T follicular helper cell (primary cell): ENCODE measurements around the gene MYH9.

Experiments
- DNase-seq: peaks from one replicate; pipeline ENCODE4 v3.0.0-alpha.2; 2020; ENCODE audit warnings: low read depth

The MYH9 gene

DNA sequence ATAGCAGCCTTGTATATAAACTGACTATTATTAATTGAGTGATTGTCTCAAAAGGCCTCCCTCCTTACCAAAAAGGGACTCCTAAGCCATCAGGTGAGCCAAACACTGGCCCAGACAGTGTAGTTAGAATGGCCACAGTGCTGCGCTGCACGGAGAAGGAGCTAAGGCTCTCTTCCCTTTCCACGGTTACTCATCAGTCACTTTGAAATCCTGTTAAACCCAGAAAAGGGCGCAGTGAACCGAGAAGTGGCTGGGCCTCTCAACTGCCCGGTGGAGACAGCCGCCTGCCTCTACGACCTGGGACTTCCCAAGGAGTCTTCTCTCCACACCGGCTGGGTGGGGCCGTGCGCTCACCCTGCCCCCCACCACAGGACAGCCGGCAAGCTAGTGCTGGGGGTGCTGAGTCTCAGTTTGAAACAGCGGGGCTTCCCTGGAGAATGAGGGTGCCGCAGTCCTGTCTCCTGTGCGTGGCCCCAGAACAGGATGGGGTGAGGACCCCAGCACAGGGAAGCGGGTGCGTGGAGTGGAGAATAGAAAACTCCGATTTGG lies 1.3 kb downstream of the MYH9 start:
- DNase-seq, result no peak

DNA sequence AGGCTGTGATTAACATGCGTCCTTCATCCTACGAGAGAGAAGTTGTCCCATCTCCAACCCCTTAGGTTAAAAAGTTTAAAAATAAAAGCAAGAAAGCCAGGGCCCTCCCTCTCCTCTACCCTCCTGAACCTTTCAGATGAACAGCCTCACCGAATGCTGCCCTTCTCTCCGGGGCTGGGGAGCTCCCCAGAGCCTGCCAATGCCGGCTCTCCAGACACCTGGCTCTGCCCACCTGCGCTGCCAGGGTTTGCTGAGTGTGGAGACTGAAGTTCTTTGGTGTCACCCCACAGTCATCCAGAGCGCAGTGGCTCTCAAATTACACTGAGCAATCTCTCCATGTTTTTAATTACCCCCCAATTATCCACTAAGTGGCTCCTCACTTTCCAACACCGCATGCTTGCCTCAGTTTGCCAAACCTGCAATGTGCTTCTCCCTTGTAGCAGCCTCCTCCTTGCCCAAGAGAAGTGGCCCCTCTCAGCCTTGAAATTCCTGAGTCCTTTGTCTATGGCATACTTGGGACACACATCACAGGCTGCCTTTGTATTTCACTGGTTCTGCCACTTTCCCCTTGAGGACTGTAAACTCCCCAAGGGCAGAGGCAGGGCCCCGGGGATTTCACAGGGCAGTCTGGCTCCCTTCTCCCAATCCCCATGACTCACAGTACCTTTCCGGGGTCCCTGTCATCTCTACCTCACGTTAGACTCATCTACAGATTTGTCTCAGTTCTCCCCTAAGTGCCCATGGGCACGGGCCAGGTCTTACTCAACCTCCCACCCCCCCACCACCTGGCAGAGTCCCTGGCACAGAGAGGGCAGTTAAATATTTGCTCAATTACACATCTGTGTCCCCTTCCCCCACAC lies 2.0 kb downstream of the MYH9 start:
- peak; percentile 52 for DNase-seq

DNA sequence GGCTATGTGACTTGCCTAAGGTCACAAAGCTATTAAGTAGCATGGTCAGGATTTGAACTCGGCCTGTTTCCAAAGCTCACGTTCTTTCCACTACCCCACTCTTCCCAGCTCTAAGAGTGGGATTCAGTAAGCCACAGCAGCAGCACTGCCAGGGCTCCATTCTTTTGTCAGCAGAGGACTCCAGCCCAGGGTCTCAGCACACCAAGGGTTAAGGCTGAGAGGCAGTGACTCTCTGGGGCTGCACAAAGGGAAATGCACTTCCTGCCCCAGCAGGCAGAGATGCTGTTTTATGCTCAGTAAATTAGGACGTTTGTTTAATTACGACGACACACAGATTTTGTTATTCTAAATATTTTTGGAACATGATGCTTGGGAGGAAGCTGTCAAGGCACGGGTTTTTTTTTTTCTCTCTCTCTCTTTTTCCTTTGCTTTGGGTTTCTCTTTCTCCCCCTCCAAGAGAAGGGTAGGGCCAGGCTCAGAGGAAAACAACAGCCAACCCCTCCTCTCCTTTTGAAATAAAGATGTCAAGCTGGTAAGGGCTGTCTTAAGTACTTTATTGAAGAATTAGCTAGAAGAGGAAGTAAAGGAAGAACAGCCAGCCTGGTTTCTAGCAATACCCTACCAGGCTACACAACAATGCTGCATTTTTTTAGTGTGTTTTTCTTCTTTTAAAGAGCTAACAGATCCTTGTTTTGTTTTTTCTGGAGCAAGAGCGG lies 2.8 kb downstream of the MYH9 start:
- peak; percentile 51 for DNase-seq

DNA sequence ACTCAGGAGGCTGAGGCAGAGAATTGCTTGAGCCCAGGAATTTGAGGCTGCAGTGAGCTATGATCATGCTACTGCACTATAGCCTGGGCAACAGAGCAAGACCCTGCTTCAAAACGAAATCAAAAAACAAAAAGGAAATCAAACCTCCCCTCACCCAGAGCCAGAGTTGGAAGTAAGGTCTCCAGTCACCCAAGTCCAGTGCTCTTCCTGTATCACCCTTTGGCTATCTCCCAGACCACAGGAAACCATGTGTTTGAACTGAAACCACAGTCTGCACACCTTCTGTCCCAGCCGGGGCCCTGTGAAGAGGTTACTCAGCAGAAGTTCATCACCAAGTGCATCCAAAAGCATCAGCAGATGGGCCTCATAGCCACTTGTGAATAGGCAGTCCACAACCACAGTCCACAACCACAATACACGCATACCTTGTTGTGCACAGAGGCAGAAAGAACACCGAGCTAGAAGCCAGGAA lies 4.6 kb downstream of the MYH9 start:
- DNase-seq, result no peak

DNA sequence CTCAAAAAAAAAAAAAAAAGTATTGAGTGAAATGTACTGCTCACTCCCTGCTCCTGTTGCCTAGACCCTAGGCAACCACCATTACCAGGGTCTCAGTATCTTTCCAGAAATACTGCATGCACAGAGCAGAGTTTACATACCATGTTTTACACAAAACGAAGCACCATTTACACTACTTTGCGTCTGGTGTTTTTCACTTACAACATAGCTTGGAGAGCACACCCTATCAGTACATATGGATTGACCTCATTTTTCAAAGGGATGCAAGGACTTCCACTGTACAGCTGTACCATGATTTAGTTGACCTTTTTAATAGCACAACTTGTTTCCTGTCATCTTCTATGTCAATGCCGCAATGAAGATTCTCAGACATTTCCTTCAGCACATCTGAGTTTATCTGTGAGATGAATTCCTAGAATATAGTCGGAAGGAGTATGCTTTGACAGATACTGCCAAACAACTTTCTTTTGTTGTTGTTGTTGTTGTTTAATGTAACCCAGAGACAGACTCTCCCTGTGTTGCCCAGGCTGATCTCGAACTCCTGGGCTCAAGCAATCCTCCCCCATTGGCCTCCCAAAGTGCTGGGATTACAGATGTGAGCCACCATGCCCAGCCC lies 6.1 kb downstream of the MYH9 start:
- DNase-seq, result no peak

DNA sequence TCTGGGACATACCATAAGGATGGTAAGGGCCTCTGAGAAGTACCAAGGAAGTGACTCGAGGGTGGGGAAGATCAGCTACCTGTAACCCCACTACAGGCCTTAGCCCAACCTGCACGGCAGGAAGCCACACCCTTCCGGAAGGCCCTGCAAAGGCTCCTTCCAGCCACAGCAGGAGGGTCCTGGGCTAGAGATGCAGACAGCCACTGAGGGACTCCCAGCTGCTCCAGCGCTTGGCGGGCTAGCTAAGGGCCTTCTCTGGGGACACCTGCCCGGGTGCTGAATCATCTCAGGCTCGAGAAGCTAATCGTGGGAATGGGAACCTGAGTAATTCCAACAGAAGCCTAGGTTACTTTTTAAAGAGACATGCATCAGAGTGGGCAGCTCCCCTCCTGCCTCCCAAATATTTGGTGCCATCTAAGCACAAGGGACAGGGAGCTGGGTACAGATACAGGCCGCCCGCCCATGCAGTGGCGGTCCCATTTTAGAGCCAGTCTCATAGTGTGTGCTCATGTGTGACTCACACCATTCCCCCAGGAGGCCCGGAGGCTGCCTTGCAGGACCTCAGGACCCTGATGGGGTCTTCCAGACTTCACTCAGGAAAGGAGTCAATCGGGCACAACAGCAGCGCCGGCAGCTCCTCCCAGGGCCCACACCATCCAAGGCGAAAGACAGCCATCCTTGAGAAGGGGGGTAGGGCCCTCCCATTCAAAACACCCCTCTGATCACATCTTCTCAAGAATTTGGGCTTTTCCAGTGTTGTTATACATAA lies 8.0 kb downstream of the MYH9 start:
- DNase-seq, result no peak

DNA sequence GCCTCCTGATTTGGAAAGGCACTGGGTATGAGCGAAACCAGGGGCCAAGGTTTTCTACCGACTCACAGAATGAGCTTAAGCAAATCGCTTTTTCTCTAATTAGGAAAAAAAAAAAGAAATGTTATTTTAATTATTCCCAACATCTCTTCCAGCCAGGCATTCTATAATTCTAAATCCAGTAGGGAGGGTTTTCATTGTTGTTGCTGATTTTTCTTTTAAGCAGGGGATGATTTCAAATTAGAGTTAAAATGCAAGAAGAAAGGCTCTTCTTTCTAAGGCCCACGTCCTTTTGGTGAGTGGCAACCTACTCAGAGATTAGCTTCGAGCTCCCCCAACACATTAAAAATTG lies 8.9 kb downstream of the MYH9 start:
- no peak for DNase-seq

DNA sequence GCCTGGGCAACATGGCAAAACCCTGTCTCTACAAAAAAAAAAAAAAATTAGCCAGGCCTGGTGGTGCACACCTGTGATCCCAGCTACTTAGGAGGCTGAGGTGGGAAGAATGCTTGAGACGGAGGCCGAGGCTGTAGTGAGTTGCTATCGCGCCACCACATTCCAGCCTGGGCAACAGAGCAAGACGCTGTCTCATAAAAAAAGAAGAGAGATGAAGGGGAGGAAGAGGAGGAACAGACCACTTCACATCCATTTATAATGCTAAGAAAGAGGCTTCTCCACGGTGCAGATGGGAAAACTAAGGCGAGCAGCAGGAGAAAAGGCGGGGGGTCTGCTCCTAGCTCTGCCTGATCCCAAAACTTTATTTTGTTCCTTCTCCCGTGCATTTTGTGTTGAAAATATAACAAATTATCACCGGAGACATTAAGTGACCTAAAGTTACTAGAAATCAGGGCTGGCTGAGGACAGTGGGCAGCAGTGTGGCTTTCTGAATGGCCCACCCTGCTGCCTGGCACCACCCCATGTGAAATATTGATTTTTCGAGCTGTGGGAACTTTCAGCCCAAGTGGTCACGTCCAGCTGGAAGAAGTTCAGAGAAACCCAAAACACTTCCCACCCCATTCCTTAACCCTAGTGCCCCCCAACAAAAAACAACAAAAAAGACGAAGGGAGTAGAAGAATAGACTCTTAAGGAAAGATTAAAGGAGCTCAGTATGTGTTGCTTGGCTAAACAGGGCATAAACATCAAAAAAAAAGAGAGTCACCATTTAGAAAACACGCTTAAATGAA lies 9.5 kb downstream of the MYH9 start:
- no peak for DNase-seq

DNA sequence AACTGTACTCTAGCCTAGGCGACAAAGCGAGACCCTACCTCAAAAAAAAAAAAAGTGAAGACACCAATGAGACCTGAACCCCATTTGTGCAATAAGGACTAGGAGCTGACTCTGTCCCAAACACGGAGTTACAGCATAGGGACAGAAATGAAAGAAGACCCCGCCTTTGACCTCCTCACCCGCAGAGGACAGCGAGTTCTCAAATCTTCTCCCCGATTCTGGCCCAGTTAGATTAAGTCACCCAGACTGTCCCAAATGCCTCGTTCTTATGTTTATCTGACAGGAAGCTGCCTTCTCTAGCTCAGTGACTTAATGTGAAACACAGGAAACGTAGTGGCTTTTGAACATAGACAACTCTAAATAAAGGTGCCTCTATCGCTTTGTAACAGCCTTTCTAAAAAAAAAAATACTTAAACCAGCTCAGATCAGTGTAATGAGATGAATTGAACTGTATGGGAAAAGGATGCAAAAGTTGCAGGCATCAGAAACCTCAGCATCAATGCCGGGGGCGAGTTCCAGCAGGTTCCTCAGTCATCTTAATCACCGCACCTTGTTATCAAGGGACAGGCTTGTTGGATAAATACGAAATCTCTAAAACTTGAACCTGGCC lies 10.6 kb downstream of the MYH9 start:
- DNase-seq, result no peak

DNA sequence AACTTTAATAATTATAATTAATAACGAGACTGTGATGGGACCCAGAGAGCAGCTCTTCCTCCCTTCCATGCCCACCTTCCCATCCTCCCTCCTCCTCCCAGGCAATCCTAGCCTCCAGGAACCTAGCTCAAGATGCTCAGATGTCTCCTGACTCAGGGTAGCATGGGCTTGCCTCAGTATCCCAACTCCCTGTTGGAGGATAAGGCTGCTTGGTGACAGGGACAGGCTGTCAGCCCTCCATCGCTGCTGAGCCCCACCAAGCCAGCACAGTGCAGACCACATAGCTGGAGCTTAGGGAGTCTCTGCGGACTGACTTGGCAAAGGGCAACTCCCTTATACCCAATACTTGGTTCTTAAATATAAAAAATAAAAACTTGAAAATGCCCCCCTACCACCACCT lies 11.5 kb downstream of the MYH9 start:
- no peak for DNase-seq

DNA sequence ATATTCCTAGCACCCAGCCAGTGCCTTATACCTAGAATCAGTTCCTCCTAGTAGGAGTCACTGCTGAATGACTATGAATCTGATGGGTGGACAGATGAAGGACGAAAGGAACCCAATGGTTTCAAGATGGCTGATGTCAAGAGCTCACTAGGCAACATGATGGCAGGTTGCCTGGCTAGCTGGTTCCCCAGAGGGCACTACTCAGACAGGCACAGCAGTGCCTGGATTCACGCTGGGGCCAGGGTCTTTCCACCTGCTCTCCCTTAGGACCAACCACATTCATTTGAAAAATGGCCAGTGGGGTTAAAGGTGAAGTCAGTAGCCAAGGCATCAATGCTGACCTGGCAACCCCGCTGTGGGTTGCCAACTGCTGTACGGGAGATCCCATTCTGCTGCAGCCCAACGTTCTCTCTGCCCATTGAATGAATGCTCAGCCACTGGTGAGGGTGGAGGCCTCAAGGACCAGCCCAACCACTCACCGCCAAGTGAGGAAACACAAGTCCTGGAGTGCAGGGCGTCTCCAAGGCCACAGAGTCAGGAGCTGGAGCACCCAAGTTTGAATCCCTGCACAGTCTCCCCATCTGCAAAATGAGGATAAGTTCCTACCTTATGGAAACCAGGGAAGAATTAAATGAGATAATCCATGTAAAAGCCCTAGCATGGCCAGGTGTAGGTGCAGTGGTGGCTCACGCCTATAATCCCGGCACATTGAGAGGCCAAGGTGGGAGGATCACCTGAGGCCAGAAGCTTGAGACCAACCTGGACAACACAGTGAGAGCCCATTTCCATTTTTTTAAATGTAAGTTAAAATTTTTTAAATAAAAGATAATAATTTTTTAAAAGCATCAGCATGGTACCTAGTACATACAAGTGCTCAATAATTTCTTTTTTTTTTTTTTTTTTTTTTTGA lies 12.4 kb downstream of the MYH9 start:
- DNase-seq, result no peak

DNA sequence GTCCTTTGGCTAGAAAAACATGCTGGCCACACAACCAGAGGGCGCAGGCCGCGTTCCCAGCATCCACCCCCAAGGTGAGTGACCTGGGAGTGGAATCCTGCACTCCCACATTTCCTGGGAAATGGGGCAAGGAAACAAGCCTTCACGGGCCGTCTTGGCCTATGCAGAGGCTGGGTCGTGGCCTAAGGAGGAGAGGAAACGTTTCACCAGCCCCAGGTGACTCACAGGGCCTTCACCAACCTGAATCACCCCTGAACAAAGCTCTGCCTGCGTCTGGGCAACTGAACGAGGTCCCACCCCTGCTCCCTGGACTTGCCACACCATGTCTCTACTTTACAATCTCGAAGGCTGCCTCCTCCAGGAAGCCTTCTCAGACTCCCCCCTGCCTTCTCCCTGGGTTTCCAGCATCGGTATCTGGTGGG lies 13.2 kb downstream of the MYH9 start:
- no peak for DNase-seq

DNA sequence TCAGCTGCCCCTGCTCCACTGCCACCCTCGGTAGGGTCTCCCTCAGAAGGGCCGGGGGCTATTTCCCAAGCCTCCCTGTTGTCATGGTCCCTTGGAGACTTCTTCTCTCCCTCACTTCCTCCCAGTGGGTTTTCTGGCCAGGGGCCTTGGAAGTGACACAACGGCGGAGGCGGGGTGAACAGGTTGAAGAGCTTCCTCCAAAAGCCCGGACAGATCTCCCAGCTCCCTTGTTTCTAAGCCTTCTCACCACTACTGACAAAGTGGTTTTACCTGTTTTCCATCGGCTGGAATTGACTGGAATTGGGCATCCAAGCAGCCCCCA lies 14.5 kb downstream of the MYH9 start:
- no peak for DNase-seq

DNA sequence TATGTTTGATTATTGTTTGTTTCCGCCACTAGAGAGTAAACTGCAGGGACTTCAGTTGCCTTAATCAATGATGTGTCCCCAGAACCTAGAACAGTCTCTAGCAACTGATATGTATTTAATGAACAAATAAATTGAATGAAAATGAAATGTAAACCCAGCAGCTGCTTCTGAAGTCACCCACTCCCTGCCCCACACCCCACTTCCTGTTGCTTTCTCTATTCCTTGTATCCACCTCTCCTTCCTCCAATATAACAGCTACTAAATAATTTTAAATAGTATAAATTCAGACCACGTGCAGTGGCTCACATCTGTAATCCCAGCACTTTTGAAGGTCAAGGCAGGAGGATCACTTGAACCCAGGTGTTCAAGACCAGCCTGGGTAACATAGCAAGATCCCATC lies 15.8 kb downstream of the MYH9 start:
- no peak for DNase-seq

DNA sequence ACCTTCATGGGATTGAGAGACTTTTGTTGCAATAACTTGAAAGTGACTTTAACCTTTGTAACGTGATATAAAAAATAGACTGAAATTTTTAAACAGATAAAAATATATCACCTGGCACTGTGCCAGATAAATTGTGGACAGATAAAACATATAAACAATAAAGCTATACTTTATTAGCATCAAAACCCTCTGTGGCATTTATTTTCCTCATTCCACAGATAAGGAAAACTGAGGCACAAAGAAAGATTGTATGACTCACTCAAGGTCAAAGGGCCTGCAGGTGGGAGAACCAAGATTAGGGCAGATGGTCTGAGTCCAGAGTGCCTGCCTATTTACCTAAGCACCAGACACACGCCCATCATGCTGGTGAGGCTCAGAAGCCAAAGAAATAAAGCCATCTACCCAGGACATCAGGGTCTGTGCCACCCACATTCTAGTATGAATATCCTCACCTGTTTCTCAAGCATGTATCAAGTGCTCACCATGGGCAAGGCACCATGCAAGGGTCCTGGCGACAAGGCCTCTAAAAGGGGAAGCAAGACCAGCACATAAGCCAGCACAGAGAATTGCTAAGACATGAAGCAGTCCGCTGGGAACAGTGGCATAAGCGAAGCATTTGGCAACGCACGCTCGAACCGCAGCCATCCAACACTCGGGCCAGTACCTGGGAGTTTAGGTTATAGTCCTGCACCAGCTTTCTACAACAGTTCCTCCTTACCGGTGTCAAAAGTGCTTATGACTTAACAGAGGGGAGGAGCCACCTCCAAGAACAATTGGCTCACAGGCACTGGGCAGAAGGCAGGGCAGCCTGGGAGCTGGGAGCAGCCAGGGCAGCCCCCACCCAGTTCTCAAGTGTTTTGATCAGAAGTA lies 17.6 kb downstream of the MYH9 start:
- no peak for DNase-seq

DNA sequence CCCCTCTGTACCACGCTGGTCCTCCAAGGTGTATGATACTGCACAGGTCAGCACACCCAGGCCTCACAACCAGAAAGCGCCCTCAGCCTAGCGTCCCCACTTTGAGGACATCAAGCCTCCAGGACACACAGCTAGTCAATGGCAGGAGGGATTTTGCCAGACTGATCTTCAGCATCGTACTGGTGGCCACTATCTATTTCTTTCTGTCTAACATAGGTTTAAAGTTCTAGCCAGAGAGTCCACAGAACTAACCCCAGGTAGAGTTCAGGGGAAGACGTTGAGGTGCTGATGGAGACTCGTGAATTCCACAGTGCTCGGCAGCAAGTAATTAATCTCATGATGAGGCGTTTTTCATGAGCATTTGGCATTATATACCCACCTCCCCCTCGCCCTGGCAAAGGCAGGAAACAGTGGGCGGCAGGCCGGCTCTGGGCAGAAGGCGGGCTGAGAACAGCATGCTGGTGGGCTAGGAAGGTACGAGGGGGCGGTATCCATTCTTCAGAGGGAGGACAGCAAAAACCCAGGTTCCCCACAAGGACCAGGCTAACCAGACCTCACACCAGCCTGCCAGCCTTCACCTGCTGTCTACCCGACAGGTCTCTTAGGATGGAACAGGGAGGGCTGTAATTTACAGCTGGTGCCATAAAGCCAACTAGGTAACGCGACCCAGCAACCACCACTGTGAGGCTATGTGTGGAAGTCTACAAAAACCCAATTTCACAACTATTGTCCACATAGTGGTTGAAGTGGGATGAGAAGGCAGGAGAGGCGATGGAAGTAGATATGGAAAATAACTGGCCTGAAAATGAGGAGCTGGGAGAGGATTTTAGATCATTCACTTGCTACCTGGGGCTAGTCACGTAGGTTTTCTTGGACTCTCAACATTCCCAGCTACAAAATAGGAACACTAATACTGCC lies 18.5 kb downstream of the MYH9 start:
- no peak for DNase-seq

DNA sequence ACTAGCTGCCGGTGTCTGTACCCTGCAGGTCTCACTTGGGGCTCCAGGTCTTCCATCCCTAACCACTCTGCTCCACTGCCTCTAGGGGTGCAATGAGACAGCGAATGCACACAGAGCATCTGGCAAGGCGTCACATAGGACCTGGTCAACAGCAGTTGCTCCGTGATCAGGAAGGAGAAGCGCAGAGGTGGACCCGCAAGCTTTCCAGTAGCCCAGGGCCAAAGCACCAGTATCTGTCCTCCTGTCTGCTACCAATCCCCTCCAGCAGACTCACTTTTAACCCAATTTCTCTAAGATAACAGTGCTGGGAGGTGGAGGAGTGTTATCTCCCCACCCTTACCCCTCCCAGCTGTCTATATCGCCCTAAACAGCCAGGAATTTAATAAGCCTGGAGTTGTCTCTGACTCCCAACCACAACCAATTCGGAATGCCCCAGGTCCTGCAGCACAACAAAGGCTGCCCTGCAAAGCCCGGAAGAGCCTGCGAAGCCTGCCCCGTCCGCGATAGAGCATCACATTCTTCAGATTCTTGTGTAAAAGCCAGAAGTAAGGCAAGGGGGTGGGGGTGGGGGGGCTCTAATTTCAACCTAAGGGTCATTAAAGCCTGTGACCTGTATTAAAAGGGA lies 19.3 kb downstream of the MYH9 start:
- DNase-seq, result no peak
